EL (cell line): ENCODE measurements around the gene MIA.
"Not testable (repeated sequence)": the region's sequence is repeated elsewhere in the genome, so short reads cannot be mapped to it uniquely, and the experiment has no call there.

ENCODE experiments used
- DNase-seq: peaks from one replicate; pipeline ENCODE4 v3.0.0-alpha.2; 2016

Gene MIA

DNA sequence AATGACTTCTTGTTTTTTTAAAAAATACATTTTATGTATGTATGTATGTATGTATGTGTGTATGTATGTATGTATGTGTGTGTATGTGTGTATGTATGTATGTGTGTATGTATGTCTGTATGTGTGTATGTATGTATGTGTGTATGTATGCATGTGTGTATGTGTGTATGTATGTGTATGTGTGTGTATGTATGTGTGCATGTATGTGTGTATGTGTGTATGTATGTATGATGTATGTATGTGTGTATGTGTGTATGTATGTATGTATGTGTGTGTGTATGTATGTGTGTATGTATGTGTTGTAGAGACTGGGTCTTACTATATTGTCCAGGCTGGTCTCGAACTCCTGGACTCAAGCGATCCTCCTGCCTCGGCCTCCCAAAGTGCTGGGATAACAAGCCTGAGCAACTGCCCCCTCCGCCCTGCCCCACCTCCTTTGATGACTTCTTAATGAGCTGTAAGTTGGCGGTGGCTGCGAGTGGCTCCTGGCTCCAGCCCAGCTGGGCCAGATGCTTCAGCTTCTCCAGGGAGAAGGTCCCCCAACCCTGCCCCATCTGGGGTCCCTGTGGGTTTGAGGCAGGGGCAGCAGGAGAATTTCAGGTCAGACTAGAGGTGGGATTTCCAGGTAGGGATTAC, 50.3 kb downstream of the MIA start:
- DNase-seq: not testable (repeated sequence)

DNA sequence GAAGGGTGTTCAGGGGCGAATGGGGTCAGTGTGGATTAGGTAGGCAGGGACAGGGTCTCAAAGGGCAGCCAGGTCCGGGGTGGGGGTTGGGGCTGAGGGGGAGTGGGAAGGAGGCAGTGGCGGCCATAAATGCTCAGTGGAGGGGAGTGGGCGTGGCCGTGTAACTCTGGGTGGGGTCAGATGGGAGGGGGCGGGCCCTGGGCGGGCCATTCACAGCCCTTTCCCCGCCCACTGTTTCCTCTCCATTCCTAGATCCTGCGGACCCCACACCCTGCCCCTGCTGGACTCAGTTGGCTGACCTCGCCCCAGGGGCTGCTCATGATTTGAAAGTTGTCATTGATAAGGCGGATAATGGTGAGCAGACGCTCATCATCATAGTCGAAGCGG, 51.0 kb downstream of the MIA start:
- DNase-seq: not testable (repeated sequence)

DNA sequence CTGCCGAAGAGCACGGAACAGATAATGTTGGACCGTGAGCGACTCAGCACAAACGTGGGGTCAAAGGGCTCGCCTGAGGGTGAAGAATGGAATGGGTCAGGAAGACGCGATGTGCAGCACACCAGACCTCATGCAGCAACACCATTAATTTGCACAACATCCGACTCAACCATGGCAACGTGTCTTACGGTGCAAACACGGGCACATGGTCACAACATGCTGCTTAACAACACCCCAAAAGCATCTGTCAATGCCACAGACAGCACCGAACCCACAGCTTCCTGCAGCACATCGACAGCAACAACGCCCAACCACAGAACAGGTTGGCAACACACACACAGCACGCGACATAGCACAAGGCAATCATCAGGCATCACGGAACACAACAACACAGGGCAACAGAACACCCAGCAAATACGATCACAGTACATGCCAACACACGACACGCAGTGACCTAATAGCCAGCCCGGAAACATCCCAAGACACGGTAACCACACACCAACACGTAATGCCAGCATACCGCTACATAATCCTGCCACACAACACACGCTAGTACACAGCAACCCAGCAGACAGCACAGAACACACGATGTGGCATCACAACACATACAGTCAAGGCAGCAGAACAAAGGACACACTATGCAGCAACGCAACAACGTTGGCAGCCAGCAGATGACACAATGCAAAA, 51.5 kb downstream of the MIA start:
- DNase-seq: not testable (repeated sequence)
